GM12892 (cell line): ENCODE results near the gene CXCL8.

Experiments used
- POLR2A ChIP-seq: IDR thresholded peaks from 2 replicates; pipeline ENCODE4 v1.6.1; 2011; ENCODE audit warnings: low read depth, low read length, control low read depth
- POLR2AphosphoS5 ChIP-seq: IDR thresholded peaks from 2 replicates; pipeline ENCODE4 v1.6.1; 2011; ENCODE audit warnings: low read depth, low read length, control low read depth
- TAF1 ChIP-seq: IDR thresholded peaks from 2 replicates; pipeline ENCODE4 v1.6.1; 2011; ENCODE audit warnings: low read depth, mild to moderate bottlenecking, control low read depth, low read length, borderline replicate concordance

- no peak for TF ChIP-seq TAF1
- TF ChIP-seq POLR2A, result no peak
- no peak for TF ChIP-seq POLR2AphosphoS5
Measured at GRCh38 chr4:73721909-73722308, 18.5 kb upstream of the CXCL8 start.
